Measurements from ENCODE around the gene SNX20. TPM values are rescaled to one million over a fixed set of nuclear protein-coding genes. Genes with fewer than 3 reads are reported as not detected.

The SNX20 gene
- total RNA-seq, 4 donors from 2014 or later, result 0.57 to 1.5 (median 1.0) TPM

- intact Hi-C loops (cut with DNase I; ENCODE audit: low total_unique reads), result loop anchor here (10.0 kb wide), 1 partner anchor 291 kb away; no protein-coding TSS in a partner anchor
- no peak for TF ChIP-seq POLR2A (IDR thresholded peaks at IDR 0.05)
- TF ChIP-seq, protein P1, sequence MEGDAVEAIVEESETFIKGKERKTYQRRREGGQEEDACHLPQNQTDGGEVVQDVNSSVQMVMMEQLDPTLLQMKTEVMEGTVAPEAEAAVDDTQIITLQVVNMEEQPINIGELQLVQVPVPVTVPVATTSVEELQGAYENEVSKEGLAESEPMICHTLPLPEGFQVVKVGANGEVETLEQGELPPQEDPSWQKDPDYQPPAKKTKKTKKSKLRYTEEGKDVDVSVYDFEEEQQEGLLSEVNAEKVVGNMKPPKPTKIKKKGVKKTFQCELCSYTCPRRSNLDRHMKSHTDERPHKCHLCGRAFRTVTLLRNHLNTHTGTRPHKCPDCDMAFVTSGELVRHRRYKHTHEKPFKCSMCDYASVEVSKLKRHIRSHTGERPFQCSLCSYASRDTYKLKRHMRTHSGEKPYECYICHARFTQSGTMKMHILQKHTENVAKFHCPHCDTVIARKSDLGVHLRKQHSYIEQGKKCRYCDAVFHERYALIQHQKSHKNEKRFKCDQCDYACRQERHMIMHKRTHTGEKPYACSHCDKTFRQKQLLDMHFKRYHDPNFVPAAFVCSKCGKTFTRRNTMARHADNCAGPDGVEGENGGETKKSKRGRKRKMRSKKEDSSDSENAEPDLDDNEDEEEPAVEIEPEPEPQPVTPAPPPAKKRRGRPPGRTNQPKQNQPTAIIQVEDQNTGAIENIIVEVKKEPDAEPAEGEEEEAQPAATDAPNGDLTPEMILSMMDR (IDR thresholded peaks at IDR 0.05), result peak in 1 of 3 donors; percentile 27
- WGBS, 2 donors, result 16% methylated on average over 39 to 40 of the region's 40 CpGs
- peak; percentile 70 to 95 for DNase-seq (ENCODE audit: low spot score in 2 of 2)
- H3K4me3 ChIP-seq (ENCODE audit: low read depth, poor library complexity, severe bottlenecking), result no peak overlapping the region
Observed at GRCh38 chr16:50665128-50665878, 15.8 kb downstream of the SNX20 start.

GRCh38 chr16:50664270-50664669 is 16.8 kb downstream of the SNX20 start:
- TF ChIP-seq, protein P1 (IDR thresholded peaks at IDR 0.05), result no peak
- no peak for TF ChIP-seq POLR2A (IDR thresholded peaks at IDR 0.05)
- WGBS, 2 donors, result 89 to 94% methylated on average over 5 of the region's 5 CpGs
- intact Hi-C loops (cut with DNase I; ENCODE audit: low total_unique reads), result loop anchor here (10.0 kb wide), 1 partner anchor 289 kb away; no protein-coding TSS in a partner anchor
- DNase-seq (ENCODE audit: low spot score in 2 of 2), result no peak
- H3K4me3 ChIP-seq (ENCODE audit: low read depth, poor library complexity, severe bottlenecking), result no peak overlapping the region

DNA sequence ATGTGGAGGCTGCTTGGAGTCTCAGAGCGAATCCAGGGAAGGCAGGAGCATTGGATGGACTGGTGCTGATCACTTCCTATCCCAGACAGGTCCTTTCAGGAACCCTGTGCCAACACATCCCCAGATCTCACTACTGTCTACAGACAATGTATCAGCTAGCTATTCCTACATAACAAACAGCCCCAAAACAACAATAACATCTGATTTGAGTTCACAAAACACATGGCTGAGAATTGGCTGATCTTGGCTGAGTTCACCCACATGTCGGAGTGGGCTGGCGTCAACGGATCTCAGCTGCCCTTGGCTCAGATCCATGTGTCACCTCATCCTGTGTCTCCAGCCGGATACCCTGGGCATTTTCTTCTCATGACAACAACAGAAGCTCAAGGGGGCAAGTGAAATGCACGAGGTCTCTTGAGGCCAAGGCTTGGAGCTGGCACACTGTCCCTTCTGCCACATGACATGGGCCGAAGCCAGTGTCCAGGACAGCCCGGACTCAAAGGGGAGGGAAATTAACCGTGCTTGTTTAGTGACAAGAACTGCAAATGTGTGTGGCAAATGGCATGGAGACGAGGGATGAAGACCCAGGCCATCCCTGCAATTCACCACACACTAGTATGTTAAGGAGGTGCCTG is 18.7 kb downstream of the SNX20 start:
- DNase-seq (ENCODE audit: low spot score in 2 of 2), result no peak
- TF ChIP-seq, protein P1 (IDR thresholded peaks at IDR 0.05), result no peak
- TF ChIP-seq POLR2A (IDR thresholded peaks at IDR 0.05), result no peak
- WGBS, 2 donors, result 84 to 85% methylated on average over 10 of the region's 10 CpGs
- intact Hi-C loops (cut with DNase I; ENCODE audit: low total_unique reads), result loop anchor here (10.0 kb wide), 1 partner anchor 288 kb away; no protein-coding TSS in a partner anchor
- no peak overlapping the region for H3K4me3 ChIP-seq (ENCODE audit: low read depth, poor library complexity, severe bottlenecking)

DNA sequence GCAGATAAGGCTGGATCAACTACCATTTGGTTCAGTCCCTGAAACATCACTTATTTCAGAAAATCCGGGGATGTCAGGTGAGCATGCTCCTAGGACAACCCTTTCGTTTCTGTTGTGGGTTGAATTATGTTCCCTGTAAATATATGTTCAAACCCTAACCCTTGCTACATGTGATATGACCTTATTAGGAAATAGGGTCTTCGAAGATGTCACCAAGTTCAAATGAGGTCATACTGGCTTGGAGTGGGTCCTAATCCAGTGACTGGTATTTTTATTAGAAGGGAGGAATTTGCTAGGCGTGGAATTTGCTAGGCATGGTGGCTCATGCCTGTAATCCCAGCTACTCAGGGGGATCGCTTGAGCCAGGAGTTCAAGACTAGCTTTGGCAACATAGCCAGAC is 21.3 kb downstream of the SNX20 start:
- WGBS, 2 donors, result 82 to 83% methylated on average over 5 of the region's 5 CpGs
- DNase-seq (ENCODE audit: low spot score in 2 of 2), result no peak
- TF ChIP-seq POLR2A (IDR thresholded peaks at IDR 0.05), result no peak
- TF ChIP-seq, protein P1 (IDR thresholded peaks at IDR 0.05), result no peak
- intact Hi-C loops (cut with DNase I; ENCODE audit: low total_unique reads), result loop anchor here (10.0 kb wide), 1 partner anchor 285 kb away; no protein-coding TSS in a partner anchor
- no peak overlapping the region for H3K4me3 ChIP-seq (ENCODE audit: low read depth, poor library complexity, severe bottlenecking)

DNA sequence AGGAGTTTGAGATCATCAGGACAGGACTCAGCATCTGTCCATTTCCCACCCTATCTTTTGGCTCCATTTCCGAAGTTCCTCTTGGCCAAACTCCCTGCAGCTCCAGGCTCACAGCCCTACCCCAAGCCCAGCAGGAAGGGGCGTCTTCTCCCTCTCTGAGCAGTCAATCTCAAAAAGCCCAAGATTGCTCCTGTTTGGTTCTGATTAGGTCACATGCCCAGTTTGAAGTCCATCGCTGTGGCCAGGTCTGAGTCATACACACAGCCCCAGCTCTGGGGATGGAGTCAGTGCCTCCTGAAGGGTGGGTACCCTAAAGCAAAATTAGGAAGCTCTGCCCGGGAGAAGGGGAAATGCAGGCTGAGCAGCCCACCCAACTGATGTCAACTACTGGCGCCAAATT is 23.9 kb downstream of the SNX20 start:
- no peak for TF ChIP-seq POLR2A (IDR thresholded peaks at IDR 0.05)
- TF ChIP-seq, protein P1 (IDR thresholded peaks at IDR 0.05), result no peak
- no peak for DNase-seq (ENCODE audit: low spot score in 2 of 2)
- 43 to 49% methylated on average over 5 of the region's 5 CpGs for WGBS, 2 donors
- no peak overlapping the region for H3K4me3 ChIP-seq (ENCODE audit: low read depth, poor library complexity, severe bottlenecking)
- intact Hi-C loops (cut with DNase I; ENCODE audit: low total_unique reads), result no loop called here

All from lower leg skin (tissue), 4 donors.